Upper lobe of left lung (tissue), 4 donors: Measurements from ENCODE around the gene PLEKHG3.

Experiments
- CTCF ChIP-seq, 6 experiments: fragments of 450-650 bp in 4 of 6; fragments of 200-600 bp in 2 of 6; sonication (generic) in 2 of 6; IDR thresholded peaks; one replicate each; pipeline ENCODE4 v1.5.1; 2016 to 2019; ENCODE audit warnings: antibody characterized with exemption in 6 of 6
- POLR2A ChIP-seq, 4 donors: fragments of 450-650 bp; IDR thresholded peaks; one replicate each; pipeline ENCODE4 v1.5.1; 2016 to 2017; ENCODE audit warnings: antibody characterized with exemption in 4 of 4, mild to moderate bottlenecking in 2 of 4

- TF ChIP-seq CTCF (IDR thresholded peaks at IDR 0.05) (no peak), POLR2A (IDR thresholded peaks at IDR 0.05) (no peak)
Observed at GRCh38 chr14:64725879-64726584, 21.8 kb downstream of the PLEKHG3 start.
